Right lobe of liver (tissue), 6 donors: Measurements from ENCODE around the gene BCL6. TPM values are rescaled to one million over a fixed set of nuclear protein-coding genes. Genes with fewer than 3 reads are reported as not detected.
A peak's percentile ranks its signal among the peaks of the same experiment; 100 is the strongest.

Experiments used
- ATAC-seq, 4 donors: fragments of 200-7000 bp; cut with Tn5 transposase; one replicate each; pipeline ENCODE4 v1.9.1; 2020; ENCODE audit warnings: mild to moderate bottlenecking in 4 of 4, moderate library complexity in 4 of 4
- DNase-seq, 3 donors: peaks; one replicate each; pipeline ENCODE4 v3.0.0-alpha.2; 2020
- H3K27ac ChIP-seq, 3 donors: fragments of 200-600 bp; one replicate each; pipeline ENCODE4 v1.8.0; 2022
- H3K27me3 ChIP-seq, 2 donors: fragments of 200-600 bp; one replicate each; pipeline ENCODE4 v1.8.0; 2022
- H3K36me3 ChIP-seq, 4 donors: fragments of 200-600 bp; sonication (generic) in 1 of 4; one replicate each; pipeline versions ENCODE4 v1.5.1 to v1.8.0; 2017 to 2022; ENCODE audit warnings: control low read depth in 1 of 4
- H3K4me1 ChIP-seq, 4 donors: fragments of 200-600 bp; sonication (generic) in 1 of 4; one replicate each; pipeline versions ENCODE4 v1.5.1 to v1.8.0; 2017 to 2022; ENCODE audit warnings: control low read depth in 1 of 4
- H3K4me3 ChIP-seq, 3 donors: fragments of 200-600 bp; one replicate each; pipeline ENCODE4 v1.8.0; 2022
- H3K9me3 ChIP-seq, 4 donors: fragments of 200-600 bp; sonication (generic) in 1 of 4; one replicate each; pipeline versions ENCODE4 v1.5.1 to v1.8.0; 2017 to 2022; ENCODE audit warnings: control low read depth in 1 of 4
- POLR2A ChIP-seq: fragments of 450-650 bp; IDR thresholded peaks from one replicate; pipeline ENCODE4 v1.6.1; 2017; ENCODE audit warnings: antibody characterized with exemption, mild to moderate bottlenecking
- WGBS: methylation state at CpG from one replicate; pipeline ENCODE4 v1.1.6; 2018; ENCODE audit warnings: low coverage, low lambda C conversion rate; ENCODE audit not compliant: insufficient coverage; ENCODE audit errors: missing lambda C conversion rate; 5-methylcytosine and 5-hydroxymethylcytosine counted together
- intact Hi-C, 2 donors: fragments of 100-400 bp; cut with DNase I; formaldehyde crosslinking; loops; one replicate each; pipeline versions ENCODE4 v1.11.2 to v1.14.1; 2022
- long read RNA-seq: library from polyadenylated mRNA; unstranded; transcript quantifications from one replicate; pipeline ENCODE4 v2.0.0, GENCODE V29; 2019
- total RNA-seq, 6 experiments: library from RNA; depleted of rRNA in 2 of 6; stranded (reverse); fragments of >200 nt in 2 of 6; fragmentation: NEBNext Ultra II Directional in 3 of 6; extraction: Animal tissue kit (Norgen Biotek cat#: 25700) in 3 of 6; gene quantifications; one replicate each; pipeline versions ENCODE4 v1.1.0 to v1.2.4, GENCODE V29; 2016 to 2023
- TF ChIP-seq, protein P1 (sequence below), 4 donors: fragments of 200-600 bp in 3 of 4; fragments of 450-650 bp in 1 of 4; IDR thresholded peaks; one replicate each; pipeline versions ENCODE4 v1.5.1 to v1.8.0; 2016 to 2022; ENCODE audit warnings: antibody characterized with exemption in 4 of 4, mild to moderate bottlenecking in 2 of 4
- donor health status: DM: no; HTN: yes; CAD: no.
- donor health status: DM: no; HTN: no; CAD: no.
- donor health status: DM: no; HTN: no; CAD: no.
- donor health status: DM: no; HTN: yes; CAD: no.
- donor health status: DM: no; HTN: yes; CAD: no.

The BCL6 gene
- total RNA-seq: 10 to 100 TPM; 29.1 to 67.5 (median 41.8) TPM
- long read RNA-seq, partial matches to known transcripts: 0 of 2 reads
- long read RNA-seq, other reads (novel, unspliced or antisense): 2 of 2 reads

DNA sequence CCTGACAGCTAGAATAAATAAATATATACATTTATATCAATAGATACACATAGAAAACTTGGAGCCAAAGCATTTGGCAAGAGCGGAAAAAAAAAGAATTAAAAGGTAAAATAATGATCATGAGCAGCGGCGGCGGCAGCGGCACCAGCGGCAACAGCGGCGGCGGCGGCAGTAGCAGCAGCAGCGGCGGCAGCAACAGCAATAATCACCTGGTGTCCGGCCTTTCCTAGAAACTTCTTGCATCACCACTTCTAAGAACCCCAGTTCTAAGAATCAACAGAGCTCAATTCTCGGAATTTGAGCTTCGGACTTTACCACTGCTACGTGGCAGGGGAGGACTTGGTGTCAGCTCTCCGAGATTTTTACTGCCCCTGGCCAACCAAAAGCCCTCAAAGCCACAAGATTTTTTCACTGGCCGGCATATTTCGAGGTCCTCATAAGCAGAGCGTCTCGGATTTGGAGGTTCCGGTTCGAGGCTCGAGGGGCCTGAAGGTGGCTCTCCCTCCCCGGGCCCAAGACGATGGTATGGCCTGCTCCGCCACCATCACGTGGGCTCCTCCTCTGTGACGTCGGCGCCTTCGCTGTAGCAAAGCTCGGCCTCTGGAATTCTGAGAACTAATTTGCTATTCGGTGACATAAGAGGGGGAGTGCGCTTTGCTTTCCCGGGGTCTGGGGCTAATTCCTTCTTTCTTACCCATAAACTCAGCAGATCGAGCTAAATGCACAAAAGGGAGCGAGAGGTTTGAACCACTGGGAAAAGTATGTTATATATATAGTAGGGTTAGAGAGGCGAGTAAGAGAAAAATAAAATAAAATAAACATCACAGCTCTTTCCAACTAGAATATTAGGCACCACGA is at the start of gene BCL6:
Gene BCL6, minus strand, starts transcription at position 268 of the 858 bp plus-strand sequence. CDS start 11,775 bp downstream, outside the sequence.
- H3K4me3 ChIP-seq: peak within 1 kb of the TSS; percentile 67 to 73 (median 67)
- TF ChIP-seq POLR2A: peak; percentile 97
- TF ChIP-seq, protein P1, sequence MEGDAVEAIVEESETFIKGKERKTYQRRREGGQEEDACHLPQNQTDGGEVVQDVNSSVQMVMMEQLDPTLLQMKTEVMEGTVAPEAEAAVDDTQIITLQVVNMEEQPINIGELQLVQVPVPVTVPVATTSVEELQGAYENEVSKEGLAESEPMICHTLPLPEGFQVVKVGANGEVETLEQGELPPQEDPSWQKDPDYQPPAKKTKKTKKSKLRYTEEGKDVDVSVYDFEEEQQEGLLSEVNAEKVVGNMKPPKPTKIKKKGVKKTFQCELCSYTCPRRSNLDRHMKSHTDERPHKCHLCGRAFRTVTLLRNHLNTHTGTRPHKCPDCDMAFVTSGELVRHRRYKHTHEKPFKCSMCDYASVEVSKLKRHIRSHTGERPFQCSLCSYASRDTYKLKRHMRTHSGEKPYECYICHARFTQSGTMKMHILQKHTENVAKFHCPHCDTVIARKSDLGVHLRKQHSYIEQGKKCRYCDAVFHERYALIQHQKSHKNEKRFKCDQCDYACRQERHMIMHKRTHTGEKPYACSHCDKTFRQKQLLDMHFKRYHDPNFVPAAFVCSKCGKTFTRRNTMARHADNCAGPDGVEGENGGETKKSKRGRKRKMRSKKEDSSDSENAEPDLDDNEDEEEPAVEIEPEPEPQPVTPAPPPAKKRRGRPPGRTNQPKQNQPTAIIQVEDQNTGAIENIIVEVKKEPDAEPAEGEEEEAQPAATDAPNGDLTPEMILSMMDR (IDR thresholded peaks at IDR 0.05): peak in 1 of 4 donors; percentile 13
- WGBS: under 1% methylated on average over 33 of the region's 40 CpGs
- intact Hi-C loops: loop anchor here in 1 of 2 donors (10.0 kb wide), 2 partner anchors 1199 to 1409 kb away; no protein-coding TSS in a partner anchor
- no peaks in the 10 kb centered on the region for H3K9me3 ChIP-seq
- no peaks in the 10 kb centered on the region for H3K27me3 ChIP-seq
- no peaks in the 10 kb centered on the region for H3K36me3 ChIP-seq
- peaks cover 0 to 35% (median 9%) of the 10 kb centered on the region in 4 donors for H3K4me1 ChIP-seq
- DNase-seq (peak; percentile 93 to 94 (median 94)), ATAC-seq (peak; percentile 52 to 73 (median 67))
- H3K27ac ChIP-seq: peak within 1 kb of the TSS; percentile 99 to 100 (median 99)

DNA sequence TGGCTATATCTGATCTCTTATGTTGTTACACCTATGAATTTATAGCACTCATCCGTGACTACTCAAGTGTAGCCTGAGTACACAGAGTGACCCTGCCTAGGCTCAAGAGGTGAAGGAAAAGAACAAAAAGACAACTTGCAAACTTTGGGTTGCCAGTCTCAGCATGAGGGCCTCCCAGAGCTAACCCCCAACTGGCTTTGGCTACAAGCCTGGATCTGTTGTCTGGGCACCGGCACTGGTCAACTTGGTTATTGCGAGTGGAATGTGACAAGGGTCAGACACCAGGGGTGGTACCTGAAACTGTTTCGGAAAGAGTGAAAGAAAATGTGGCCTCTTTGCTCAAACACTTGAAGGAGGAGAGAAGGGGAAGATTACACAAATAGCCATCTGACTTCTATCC is 49.5 kb upstream of the BCL6 start:
- H3K36me3 ChIP-seq: no peaks in the 10 kb centered on the region
- TF ChIP-seq POLR2A: no peak
- TF ChIP-seq, protein P1 (IDR thresholded peaks at IDR 0.05): no peak
- H3K27me3 ChIP-seq: no peaks in the 10 kb centered on the region
- H3K27ac ChIP-seq: peak overlapping the region in 2 of 3 donors; percentile 47 to 68
- no peak for DNase-seq
- no peaks in the 10 kb centered on the region for H3K9me3 ChIP-seq
- no peak overlapping the region for H3K4me3 ChIP-seq
- intact Hi-C loops: no loop called here
- peaks cover 0 to 21% (median 2%) of the 10 kb centered on the region in 4 donors for H3K4me1 ChIP-seq
- peak in 3 of 4 donors; percentile 36 to 38 (median 37) for ATAC-seq
- 23% methylated on average over 3 of the region's 4 CpGs for WGBS

DNA sequence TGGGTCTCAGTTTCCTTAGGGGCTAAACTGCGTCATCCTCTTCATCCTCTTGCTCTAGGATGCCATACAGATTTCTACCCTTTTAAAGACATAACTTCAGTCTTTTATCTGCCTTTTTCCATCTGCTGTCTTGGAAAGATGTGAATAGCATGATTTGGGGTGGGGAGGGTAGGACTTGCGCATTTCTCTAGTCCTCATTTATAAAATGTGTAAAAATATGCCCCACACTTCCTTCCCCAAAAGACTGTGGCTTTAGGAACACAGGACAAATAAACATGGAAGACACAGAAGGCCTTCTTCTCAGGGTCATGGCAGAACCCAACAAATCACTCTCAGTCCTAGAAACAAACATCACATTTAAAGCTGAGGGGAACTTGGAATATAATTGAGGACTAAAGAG is 48.4 kb upstream of the BCL6 start:
- Histone ChIP-seq H3K4me1 (peaks cover 0 to 17% (median 0%) of the 10 kb centered on the region in 4 donors), H3K4me3 (no peak overlapping the region), H3K9me3 (no peaks in the 10 kb centered on the region), H3K27me3 (no peaks in the 10 kb centered on the region), H3K36me3 (no peaks in the 10 kb centered on the region), H3K27ac (no peak overlapping the region)
- ATAC-seq (no peak), DNase-seq (no peak)
- no peak for TF ChIP-seq POLR2A
- TF ChIP-seq, protein P1 (IDR thresholded peaks at IDR 0.05): no peak
- intact Hi-C loops: no loop called here
- WGBS: 89% methylated on average over 2 of the region's 2 CpGs

DNA sequence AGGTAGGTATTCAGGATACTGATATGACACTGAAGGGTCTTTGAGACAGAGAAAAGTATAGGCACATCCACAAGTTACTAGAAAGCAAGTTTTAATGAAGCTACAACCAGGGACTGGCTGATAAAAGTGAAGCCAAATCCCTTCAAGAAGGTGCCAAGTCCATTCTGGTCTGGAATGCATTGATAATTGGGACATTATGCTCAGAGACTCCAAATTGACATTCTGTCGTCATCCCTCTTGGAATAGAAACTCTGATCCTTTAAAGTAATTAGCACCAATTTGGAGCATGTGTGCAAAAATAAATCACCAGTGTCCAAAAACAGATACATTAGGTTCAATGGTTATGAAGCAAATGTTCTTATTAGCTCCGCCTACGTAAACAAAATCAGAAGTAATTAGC is 47.3 kb upstream of the BCL6 start:
- Histone ChIP-seq H3K4me1 (peaks cover 0 to 17% (median 0%) of the 10 kb centered on the region in 4 donors), H3K27me3 (no peaks in the 10 kb centered on the region), H3K36me3 (no peaks in the 10 kb centered on the region), H3K9me3 (no peaks in the 10 kb centered on the region), H3K27ac (no peak overlapping the region), H3K4me3 (no peak overlapping the region)
- TF ChIP-seq, protein P1 (IDR thresholded peaks at IDR 0.05): no peak
- TF ChIP-seq POLR2A: no peak
- DNase-seq: no peak
- ATAC-seq: no peak
- 85% methylated on average over 3 of the region's 3 CpGs for WGBS
- intact Hi-C loops: no loop called here
